HG03025 (cell line): ENCODE data around the gene CPVL.

Source experiments
- ATAC-seq: cut with Tn5 transposase; IDR thresholded peaks from one replicate; pipeline ENCODE4 v1.9.1; 2021; ENCODE audit warnings: mild to moderate bottlenecking, moderate library complexity; ENCODE audit not compliant: unreplicated experiment, low FRiP score

CPVL gene

GRCh38 chr7:29053105-29053872, 93.0 kb downstream of the CPVL start:
- ATAC-seq = no peak

- ATAC-seq = no peak
Measured at GRCh38 chr7:29046978-29047377, 99.4 kb downstream of the CPVL start.

GRCh38 chr7:29045258-29046086, 100.9 kb downstream of the CPVL start:
- ATAC-seq = no peak

- ATAC-seq = no peak
Measured at GRCh38 chr7:29044554-29044953, 101.8 kb downstream of the CPVL start.

GRCh38 chr7:29043576-29043975, 102.8 kb downstream of the CPVL start:
- ATAC-seq = no peak

GRCh38 chr7:29042824-29043231, 103.5 kb downstream of the CPVL start:
- no peak for ATAC-seq

GRCh38 chr7:29041991-29042390, 104.3 kb downstream of the CPVL start:
- ATAC-seq = no peak

GRCh38 chr7:29040579-29040925, 105.8 kb downstream of the CPVL start:
- ATAC-seq = no peak

- no peak for ATAC-seq
Measured at GRCh38 chr7:29039821-29040578, 106.3 kb downstream of the CPVL start.

GRCh38 chr7:29038463-29038862, 107.9 kb downstream of the CPVL start:
- ATAC-seq = no peak

GRCh38 chr7:29035044-29035740, 111.1 kb downstream of the CPVL start:
- no peak for ATAC-seq

- no peak for ATAC-seq
Measured at GRCh38 chr7:29033584-29033983, 112.8 kb downstream of the CPVL start.

- ATAC-seq = no peak
Measured at GRCh38 chr7:29032146-29032545, 114.2 kb downstream of the CPVL start.

GRCh38 chr7:29030781-29031275, 115.5 kb downstream of the CPVL start:
- ATAC-seq = no peak

- no peak for ATAC-seq
Measured at GRCh38 chr7:29022291-29022988, 123.9 kb downstream of the CPVL start.

- ATAC-seq = no peak
Measured at GRCh38 chr7:29019896-29020295, 126.4 kb downstream of the CPVL start.

GRCh38 chr7:29019387-29019786, 127.0 kb downstream of the CPVL start:
- ATAC-seq = no peak

GRCh38 chr7:29017713-29018112, 128.6 kb downstream of the CPVL start:
- no peak for ATAC-seq

GRCh38 chr7:29014725-29015124, 131.6 kb downstream of the CPVL start:
- no peak for ATAC-seq

GRCh38 chr7:29013931-29014330, 132.4 kb downstream of the CPVL start:
- no peak for ATAC-seq
